Osteoblast (primary cell): Measurements from ENCODE around the gene ERBB4. TPM values are rescaled to one million over a fixed set of nuclear protein-coding genes. Genes with fewer than 3 reads are reported as not detected.

ENCODE experiments used
- DNase-seq: peaks from one replicate; pipeline ENCODE4 v3.0.0; 2011; ENCODE audit warnings: low spot score, mixed read lengths; ENCODE audit not compliant: insufficient read length; ENCODE audit errors: missing footprints
- H2AFZ ChIP-seq: 2 replicates; pipeline ENCODE4 v1.6.0; 2011; ENCODE audit warnings: mild to moderate bottlenecking, low read length
- H3K27ac ChIP-seq: 2 replicates; pipeline ENCODE4 v1.5.1; 2011; ENCODE audit warnings: mild to moderate bottlenecking, low read depth, low read length, moderate library complexity
- H3K27me3 ChIP-seq: 2 replicates; pipeline ENCODE4 v1.6.0; 2012; ENCODE audit warnings: mild to moderate bottlenecking, control low read depth, inconsistent platforms, low read length, moderate library complexity; ENCODE audit not compliant: insufficient read depth
- H3K36me3 ChIP-seq: 2 replicates; pipeline ENCODE4 v1.5.1; 2011; ENCODE audit warnings: mild to moderate bottlenecking, low read length, control low read depth, moderate library complexity; ENCODE audit not compliant: insufficient read depth
- H3K4me1 ChIP-seq: 2 replicates; pipeline ENCODE4 v1.5.1; 2011; ENCODE audit warnings: mild to moderate bottlenecking, low read length, control low read depth, moderate library complexity; ENCODE audit not compliant: insufficient read depth
- H3K4me2 ChIP-seq: 2 replicates; pipeline ENCODE4 v1.6.0; 2011; ENCODE audit warnings: mild to moderate bottlenecking, low read length; ENCODE audit not compliant: insufficient read depth
- H3K4me3 ChIP-seq: fragments of 200-600 bp; sonication (generic); 3 replicates; pipeline ENCODE4 v1.5.1; 2012; ENCODE audit warnings: mild to moderate bottlenecking, low read length, inconsistent platforms; ENCODE audit not compliant: insufficient read depth
- H3K79me2 ChIP-seq: 2 replicates; pipeline ENCODE4 v1.6.0; 2012; ENCODE audit warnings: mild to moderate bottlenecking, low read length, control low read depth, inconsistent platforms; ENCODE audit not compliant: insufficient read depth
- H3K9me3 ChIP-seq: 2 replicates; pipeline ENCODE4 v1.5.1; 2011; ENCODE audit warnings: low read depth, low read length, control low read depth
- H4K20me1 ChIP-seq: 2 replicates; pipeline ENCODE4 v1.6.0; 2012; ENCODE audit warnings: mild to moderate bottlenecking, low read length, control low read depth; ENCODE audit not compliant: insufficient read depth
- total RNA-seq: library from RNA; depleted of rRNA; stranded (reverse); fragments of >200 nt; gene quantifications from 2 replicates; pipeline ENCODE4 v1.2.3, GENCODE V29; 2012
- TF ChIP-seq, protein P1 (sequence below): IDR thresholded peaks from 2 replicates; pipeline ENCODE4 v1.5.1; 2011; ENCODE audit warnings: mild to moderate bottlenecking, low read depth, low read length, moderate library complexity; ENCODE audit errors: extremely low read depth

Gene ERBB4
- under 0.01 TPM in 1 of 2 replicates, not detected in the other for total RNA-seq

DNA sequence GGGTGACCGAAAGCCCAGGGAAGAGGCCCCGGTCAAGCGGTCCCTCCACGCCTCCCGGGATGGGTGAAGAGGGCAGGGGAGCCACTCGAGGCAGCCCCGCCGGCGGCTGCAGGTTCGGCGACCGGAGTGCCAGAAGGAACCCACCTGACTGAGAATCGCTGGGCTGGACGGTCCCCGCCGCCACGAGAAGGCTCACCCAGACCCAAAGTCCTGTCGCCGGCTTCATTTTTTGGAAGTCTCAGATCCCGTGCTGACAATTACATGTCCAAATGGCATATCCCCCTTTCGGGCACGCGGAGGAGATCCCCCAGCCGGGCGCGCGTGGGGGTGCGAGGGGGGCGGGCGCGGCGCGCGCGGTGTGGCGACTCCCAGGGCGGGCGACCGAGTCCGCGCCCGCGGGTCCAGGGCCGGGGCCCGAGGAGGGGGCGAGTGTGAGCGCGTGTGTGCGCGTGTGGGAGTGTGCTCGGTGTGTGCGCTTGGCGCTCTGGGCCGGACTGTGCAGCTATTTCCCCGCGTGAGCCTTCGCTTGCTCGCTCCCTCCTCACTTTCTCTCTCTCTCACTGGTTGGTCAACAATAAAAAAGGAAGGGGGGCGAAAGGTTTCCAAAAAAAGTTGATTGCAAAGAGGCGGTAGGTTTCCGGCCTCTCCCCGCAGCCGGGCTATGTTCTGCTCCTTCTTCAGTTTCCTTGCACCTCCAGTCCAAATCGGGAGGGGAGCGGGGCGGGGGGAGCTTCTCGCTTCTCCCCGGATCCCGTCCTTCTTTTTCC is at the start of gene ERBB4:
TSS of gene ERBB4 (minus strand) at position 498 of the 767 bp plus-strand sequence. CDS start at position 226, 272 bp downstream.
- peaks cover 42% of the 10 kb centered on the region for H3K27me3 ChIP-seq
- TF ChIP-seq, protein P1, sequence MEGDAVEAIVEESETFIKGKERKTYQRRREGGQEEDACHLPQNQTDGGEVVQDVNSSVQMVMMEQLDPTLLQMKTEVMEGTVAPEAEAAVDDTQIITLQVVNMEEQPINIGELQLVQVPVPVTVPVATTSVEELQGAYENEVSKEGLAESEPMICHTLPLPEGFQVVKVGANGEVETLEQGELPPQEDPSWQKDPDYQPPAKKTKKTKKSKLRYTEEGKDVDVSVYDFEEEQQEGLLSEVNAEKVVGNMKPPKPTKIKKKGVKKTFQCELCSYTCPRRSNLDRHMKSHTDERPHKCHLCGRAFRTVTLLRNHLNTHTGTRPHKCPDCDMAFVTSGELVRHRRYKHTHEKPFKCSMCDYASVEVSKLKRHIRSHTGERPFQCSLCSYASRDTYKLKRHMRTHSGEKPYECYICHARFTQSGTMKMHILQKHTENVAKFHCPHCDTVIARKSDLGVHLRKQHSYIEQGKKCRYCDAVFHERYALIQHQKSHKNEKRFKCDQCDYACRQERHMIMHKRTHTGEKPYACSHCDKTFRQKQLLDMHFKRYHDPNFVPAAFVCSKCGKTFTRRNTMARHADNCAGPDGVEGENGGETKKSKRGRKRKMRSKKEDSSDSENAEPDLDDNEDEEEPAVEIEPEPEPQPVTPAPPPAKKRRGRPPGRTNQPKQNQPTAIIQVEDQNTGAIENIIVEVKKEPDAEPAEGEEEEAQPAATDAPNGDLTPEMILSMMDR, result no peak

DNA sequence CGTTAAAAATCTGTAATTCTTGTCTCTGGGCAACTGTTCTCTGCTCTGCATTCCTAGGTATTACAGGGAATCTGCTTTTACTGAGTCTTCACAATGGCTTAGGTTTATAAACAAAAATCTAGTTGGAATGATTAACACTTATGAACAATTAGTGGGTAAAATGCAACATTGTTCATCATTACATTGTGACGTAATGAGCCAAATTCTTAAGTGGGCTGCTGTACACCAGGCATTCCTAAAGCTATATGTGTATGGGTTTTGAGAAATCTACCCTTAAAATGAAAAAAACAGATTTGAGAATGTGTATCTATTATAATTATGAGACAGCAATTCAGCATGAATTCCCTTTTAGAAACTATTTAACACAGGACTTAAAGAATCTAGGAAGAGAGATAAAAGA is 41.5 kb upstream of the ERBB4 start:
- TF ChIP-seq, protein P1, result no peak
- H2AFZ ChIP-seq, result no peak overlapping the region
- no peak for DNase-seq

More for the DNA sequence above, at the start of gene ERBB4:
- peak; percentile 62 for DNase-seq
- peaks cover 12% of the 10 kb centered on the region for H3K4me1 ChIP-seq
- H4K20me1 ChIP-seq, result no peaks in the 10 kb centered on the region
- peak within 1 kb of the TSS; percentile 88 for H2AFZ ChIP-seq
- H3K4me2 ChIP-seq, result peak within 1 kb of the TSS; percentile 88
- no peaks in the 10 kb centered on the region for H3K79me2 ChIP-seq
- peak within 1 kb of the TSS; percentile 72 for H3K4me3 ChIP-seq
- H3K9me3 ChIP-seq, result no peaks in the 10 kb centered on the region
- H3K36me3 ChIP-seq, result no peaks in the 10 kb centered on the region
- no peak within 1 kb of the TSS for H3K27ac ChIP-seq

DNA sequence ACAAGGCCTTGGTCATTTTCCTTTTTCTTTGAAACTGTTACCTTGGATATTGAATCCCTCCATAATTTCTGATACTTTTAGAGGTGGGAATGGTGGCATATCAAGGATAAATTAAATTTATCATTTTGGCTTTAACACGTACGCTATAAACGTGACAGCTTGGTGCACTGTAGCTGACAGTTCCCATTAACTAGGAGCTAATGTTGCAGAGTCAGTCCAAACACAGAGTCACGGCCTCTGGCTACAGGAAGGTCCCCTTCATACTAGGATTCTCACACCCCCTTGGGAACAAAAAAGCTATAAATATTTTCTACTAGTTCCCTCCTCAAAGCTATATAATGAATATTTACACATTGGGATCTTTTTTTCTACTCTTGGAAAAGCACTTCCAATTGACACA is 17.7 kb upstream of the ERBB4 start:
- Histone ChIP-seq H3K36me3 (no peaks in the 10 kb centered on the region), H3K4me1 (no peaks in the 10 kb centered on the region), H3K9me3 (no peaks in the 10 kb centered on the region), H3K4me3 (no peak overlapping the region), H4K20me1 (no peaks in the 10 kb centered on the region), H2AFZ (no peak overlapping the region), H3K27ac (no peak overlapping the region), H3K79me2 (no peaks in the 10 kb centered on the region), H3K4me2 (no peak overlapping the region), H3K27me3 (no peaks in the 10 kb centered on the region)
- TF ChIP-seq, protein P1, result no peak
- DNase-seq, result peak; percentile 66

More for the DNA sequence above, 41.5 kb upstream of the ERBB4 start:
- Histone ChIP-seq H3K9me3 (no peaks in the 10 kb centered on the region), H3K4me2 (no peak overlapping the region), H3K4me3 (no peak overlapping the region), H3K79me2 (no peaks in the 10 kb centered on the region), H3K27me3 (no peaks in the 10 kb centered on the region), H3K4me1 (no peaks in the 10 kb centered on the region), H3K36me3 (no peaks in the 10 kb centered on the region), H4K20me1 (no peaks in the 10 kb centered on the region), H3K27ac (no peak overlapping the region)

DNA sequence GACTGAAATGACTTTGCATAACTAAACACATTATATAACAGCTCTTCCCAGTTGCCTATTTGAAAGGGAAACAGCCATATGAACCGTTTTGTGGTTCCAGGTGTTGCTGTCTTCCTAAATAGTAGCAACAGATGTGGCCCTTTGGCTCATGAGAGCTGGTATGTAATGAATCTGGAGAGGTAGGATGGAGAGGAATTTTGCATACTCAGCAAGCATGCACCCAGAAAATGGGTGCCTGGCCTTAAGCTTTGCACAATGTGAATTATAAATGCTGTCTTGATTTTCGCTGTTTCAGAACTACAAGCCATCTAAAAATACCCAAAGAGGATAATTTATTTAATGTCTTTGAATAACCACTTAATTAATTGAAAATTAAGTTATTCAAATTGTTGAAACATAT is 15.6 kb upstream of the ERBB4 start:
- Histone ChIP-seq H3K79me2 (no peaks in the 10 kb centered on the region), H4K20me1 (no peaks in the 10 kb centered on the region), H3K4me3 (no peak overlapping the region), H3K4me1 (no peaks in the 10 kb centered on the region), H3K27ac (no peak overlapping the region), H3K36me3 (no peaks in the 10 kb centered on the region), H2AFZ (no peak overlapping the region), H3K27me3 (no peaks in the 10 kb centered on the region), H3K4me2 (no peak overlapping the region), H3K9me3 (no peaks in the 10 kb centered on the region)
- TF ChIP-seq, protein P1, result no peak
- DNase-seq, result no peak
